Stimulated activated CD8-positive, alpha-beta memory T cell treated with anti-CD3 and anti-CD28 coated beads, Interleukin-12 subunit alpha, Interleukin-12 subunit beta, amount 100 ng/mL, for 24 hours (primary cell): ENCODE results near the gene PCGF3.
"Not testable (repeated sequence)": the region's sequence is repeated elsewhere in the genome, so short reads cannot be mapped to it uniquely, and the experiment has no call there.

ENCODE experiments used
- DNase-seq: peaks from one replicate; pipeline ENCODE4 v3.0.0-alpha.2; 2020; ENCODE audit errors: extremely low read depth

Gene PCGF3

DNA sequence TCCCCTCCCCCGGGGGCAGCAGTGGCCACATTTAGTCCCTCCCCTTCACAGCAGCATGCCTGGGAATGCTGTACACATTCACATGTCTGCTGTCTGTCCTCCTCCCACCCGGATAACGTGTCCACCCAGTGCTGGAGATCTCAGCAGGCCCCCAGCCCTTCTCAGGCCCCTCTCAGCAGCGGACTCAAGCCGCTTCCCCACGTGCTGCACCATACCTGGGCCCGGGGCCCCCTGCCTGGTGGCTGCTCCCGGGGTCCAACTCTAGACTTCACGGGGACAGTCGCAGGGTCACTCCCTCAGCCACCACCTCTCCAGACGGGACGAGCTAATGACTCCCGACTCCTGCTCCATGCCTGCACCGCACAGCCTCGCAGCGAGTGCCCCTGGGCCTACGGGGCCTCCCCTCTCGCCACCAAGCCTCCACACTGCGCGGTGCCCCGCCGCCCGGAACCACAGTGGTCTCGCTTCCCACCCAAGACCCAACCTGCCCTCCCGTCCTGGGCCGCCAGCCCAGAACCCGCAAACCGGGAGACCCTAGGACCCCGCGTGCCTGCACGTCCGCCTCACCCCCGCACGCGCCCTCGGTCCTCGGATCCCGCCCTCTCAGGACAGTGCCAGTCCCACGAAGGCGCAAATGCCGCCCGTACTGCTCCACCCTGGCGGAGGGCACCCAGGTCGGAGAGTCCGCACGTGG, 1.3 kb upstream of the PCGF3 start:
- DNase-seq: no peak

GRCh38 chr4:704971-705277, 708 bp upstream of the PCGF3 start:
- no peak for DNase-seq

DNA sequence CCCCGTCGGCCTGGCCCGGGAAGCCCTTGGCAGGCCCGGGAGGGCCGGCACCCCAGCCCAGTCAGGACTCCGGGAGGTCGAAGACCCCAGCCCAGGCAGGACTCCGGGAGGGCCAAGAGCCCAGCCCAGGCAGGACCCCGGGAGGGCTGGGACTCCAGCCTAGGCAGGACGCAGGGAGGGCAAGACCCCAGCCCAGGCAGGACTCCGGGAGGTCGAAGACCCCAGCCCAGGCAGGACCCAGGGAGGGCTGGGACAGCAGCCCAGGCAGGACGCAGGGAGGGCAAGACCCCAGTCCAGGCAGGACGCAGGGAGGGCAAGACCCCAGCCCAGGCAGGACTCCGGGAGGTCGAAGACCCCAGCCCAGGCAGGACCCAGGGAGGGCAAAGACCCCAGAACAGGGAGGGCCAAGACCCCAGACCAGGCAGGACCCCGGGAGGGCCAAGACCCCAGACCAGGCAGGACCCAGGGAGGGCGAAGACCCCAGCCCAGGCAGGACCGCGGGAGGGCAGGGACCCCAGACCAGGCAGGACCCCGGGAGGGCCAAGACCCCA, 526 bp downstream of the PCGF3 start:
- DNase-seq: not testable (repeated sequence)

- no peak for DNase-seq
Measured at GRCh38 chr4:706834-707598, 1.4 kb downstream of the PCGF3 start.

DNA sequence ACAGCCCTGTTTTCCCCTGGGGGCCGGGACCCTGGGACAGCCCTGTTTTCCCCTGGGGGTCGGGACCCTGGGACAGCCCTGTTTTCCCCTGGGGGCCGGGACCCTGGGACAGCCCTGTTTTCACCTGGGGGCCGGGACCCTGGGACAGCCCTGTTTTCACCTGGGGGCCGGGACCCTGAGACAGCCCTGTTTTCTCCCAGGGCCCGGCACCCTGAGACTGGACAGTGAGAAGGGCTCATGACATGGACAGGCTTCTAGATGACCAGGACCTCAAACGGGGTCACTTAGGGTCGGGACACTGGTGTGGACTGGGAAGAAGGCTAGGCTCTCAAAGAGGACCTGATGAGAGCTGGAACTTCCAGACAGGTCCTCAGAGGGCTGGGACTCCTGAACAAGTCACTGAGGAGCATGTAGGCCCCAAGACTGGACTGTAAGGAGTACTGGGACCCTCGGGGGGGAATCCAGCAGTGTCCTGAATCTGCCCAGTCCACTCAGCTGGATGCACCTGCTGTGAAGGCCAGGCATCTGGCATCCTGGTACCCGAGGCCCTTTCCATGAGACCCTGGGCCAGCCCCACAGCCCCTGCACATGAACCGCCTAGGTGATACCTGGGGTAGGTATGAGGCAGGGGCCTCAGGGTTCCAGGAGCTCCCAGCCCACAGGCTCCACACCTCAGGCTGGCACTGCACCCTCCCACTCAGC, 2.4 kb downstream of the PCGF3 start:
- no peak for DNase-seq

GRCh38 chr4:708631-708933, 3.0 kb downstream of the PCGF3 start:
- DNase-seq: no peak

- DNase-seq: no peak
Measured at GRCh38 chr4:709348-709747, 3.7 kb downstream of the PCGF3 start.

GRCh38 chr4:710116-710515, 4.5 kb downstream of the PCGF3 start:
- no peak for DNase-seq

- no peak for DNase-seq
Measured at GRCh38 chr4:710916-711315, 5.3 kb downstream of the PCGF3 start.

DNA sequence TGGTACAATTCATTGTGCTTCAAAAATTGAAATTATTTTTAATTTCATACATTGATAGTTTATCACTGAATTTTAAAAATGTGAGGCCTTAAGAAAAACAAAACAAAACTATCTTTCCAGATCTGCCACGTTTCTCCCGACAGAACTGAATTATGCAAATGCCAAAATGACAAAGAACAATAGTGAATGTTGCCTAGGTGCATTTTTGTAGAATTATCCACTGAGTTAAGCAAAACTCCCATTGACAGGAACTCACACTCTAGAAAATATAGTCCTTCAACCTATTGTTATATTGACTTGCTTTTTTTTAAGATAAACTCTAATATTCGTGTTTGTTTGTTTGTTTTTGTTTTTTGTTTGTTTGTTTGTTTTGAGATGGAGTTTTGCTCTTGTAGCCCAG, 6.5 kb downstream of the PCGF3 start:
- no peak for DNase-seq

DNA sequence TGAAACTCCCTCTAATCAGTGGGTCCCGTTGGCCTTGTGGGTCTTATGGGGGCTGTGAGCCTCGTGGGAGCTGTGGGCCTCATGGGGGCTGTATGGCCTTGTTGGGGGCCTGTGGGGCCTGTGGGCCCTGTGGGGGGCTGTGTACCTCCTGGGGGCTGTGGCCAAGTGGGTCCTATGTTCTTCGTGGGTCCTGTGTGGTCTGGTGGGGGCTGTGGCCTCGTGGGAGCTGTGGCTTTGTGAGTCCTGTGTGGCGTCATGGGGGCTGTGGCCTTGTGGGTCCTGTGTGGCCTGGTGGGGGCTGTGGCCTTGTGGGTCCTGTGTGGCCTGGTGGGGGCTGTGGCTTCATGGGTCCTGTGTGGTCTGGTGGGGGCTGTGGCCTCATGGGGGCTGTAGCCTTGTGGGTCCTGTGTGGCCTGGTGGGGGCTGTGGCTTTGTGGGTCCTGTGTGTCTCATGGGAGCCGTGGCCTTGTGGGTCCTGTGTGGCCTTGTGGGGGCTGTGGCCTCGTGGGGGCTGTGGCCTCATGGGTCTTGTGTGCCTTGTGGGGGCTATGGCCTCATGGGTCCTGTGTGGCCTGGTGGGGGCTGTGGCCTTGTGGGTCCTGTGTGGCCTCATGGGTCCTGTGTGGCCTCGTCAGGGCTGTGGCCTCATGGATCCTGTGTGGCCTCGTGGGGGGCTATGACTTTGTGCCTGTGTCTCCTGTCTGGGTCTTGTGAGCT, 7.4 kb downstream of the PCGF3 start:
- DNase-seq: no peak

GRCh38 chr4:714087-714486, 8.5 kb downstream of the PCGF3 start:
- DNase-seq: no peak

DNA sequence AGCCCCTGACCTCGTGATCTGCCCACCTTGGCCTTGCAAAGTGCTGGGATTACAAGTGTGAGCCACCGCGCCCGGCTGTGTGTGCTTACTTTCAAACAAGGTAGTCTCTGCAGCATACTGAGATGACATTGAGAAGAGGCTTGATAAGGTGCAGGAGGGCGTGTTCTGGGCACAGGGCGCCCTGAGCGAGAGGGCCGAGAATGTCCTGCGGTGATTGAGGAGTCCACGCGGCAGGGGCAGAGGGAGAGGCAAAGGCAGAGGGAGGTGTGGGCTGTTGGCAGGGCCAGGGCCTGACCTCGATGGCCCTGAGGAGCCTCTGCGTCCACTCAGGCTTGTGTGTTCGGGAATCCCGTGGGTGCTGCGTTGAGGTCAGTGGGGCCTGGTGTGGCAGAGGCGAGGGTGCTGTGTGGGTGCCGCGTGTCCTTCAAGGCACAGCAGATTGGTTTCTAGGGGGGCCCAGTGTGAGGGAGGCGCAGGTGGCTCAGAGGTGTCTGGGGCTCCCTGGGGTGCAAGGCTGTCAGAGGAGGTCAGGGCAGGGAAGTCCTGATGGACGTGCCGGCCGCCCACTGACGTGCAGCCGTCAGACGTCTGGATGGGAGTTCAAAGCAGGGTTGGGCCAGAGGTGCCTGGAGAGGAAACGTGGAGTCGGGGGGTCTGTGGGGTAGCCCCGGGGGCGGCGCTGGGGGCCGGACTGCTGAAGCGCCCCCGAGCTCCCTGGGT, 12.1 kb downstream of the PCGF3 start:
- no peak for DNase-seq

GRCh38 chr4:718460-718859, 12.8 kb downstream of the PCGF3 start:
- no peak for DNase-seq

DNA sequence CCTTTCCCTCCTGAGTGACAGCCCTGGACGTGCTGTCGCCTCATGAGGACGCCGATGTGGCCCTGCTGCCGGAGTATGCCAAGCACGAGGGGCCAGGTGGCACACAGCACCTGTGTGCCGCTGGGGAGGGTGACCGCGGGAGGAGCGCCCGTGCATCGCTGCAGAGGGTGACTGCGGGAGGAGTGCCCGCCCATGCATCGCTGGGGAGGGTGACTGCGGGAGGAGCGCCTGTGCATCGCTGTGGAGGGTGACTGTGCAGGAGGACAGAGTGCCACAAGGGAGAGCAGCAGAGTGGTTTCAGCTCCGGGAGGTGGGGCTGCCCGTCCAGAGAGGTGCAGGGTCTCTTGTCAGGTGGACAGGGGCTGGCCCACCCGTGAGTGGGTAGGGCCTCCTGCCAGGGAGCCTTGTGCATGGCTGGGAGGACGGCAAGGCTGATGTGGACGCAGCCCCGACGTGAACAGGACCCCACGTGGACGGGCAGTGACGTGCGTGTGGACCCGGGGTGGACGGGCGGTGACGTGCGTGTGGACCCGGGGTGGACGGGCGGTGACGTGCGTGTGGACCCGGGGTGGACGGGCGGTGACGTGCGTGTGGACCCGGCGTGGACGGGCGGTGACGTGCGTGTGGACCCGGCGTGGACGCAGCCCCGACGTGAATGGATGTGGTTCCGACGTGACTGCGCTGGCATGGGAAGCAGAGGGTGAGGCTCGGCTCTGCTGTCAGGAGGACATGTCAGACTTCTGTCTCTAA, 14.7 kb downstream of the PCGF3 start:
- no peak for DNase-seq

- no peak for DNase-seq
Measured at GRCh38 chr4:721261-722168, 15.9 kb downstream of the PCGF3 start.

- no peak for DNase-seq
Measured at GRCh38 chr4:722169-722725, 16.6 kb downstream of the PCGF3 start.

- DNase-seq: no peak
Measured at GRCh38 chr4:722851-723360, 17.3 kb downstream of the PCGF3 start.
